WTC11 (cell line): ENCODE results near the gene AGAP1.

Source experiments
- CTCF ChIP-seq: fragments of 200-600 bp; IDR thresholded peaks from 2 replicates; pipeline ENCODE4 v1.8.0; 2022; ENCODE audit warnings: antibody characterized with exemption
- FOXK1 ChIP-seq: sonication (generic); formaldehyde crosslinking; IDR thresholded peaks from 2 replicates; pipeline ENCODE4 v1.8.0; 2022; ENCODE audit warnings: mild to moderate bottlenecking, moderate library complexity, missing genetic modification reagents
- JUN ChIP-seq: sonication (generic); formaldehyde crosslinking; IDR thresholded peaks from 2 replicates; pipeline ENCODE4 v1.8.0; 2023; ENCODE audit warnings: mild to moderate bottlenecking, missing genetic modification reagents
- PRDM15 ChIP-seq: sonication (generic); formaldehyde crosslinking; IDR thresholded peaks from 2 replicates; pipeline ENCODE4 v1.8.0; 2022; ENCODE audit warnings: missing genetic modification reagents
- ZNF396 ChIP-seq: fragments of 250-450 bp; sonication (Bioruptor Pico); IDR thresholded peaks from 2 replicates; pipeline ENCODE4 v1.8.0; 2021; ENCODE audit warnings: mild to moderate bottlenecking, moderate library complexity, borderline replicate concordance

- TF ChIP-seq CTCF (no peak), FOXK1 (no peak), PRDM15 (CRISPR knock-in tag) (no peak), JUN (CRISPR knock-in tag) (no peak), ZNF396 (no peak)
Measured at GRCh38 chr2:235740821-235741220, 247.0 kb downstream of the AGAP1 start.
